Measurements from ENCODE around the gene TMEM222. TPM values are rescaled to one million over a fixed set of nuclear protein-coding genes. Genes with fewer than 3 reads are reported as not detected.

The TMEM222 gene
- total RNA-seq, 2 experiments from 2014 or later = 22.0 to 25.4 TPM

GRCh38 chr1:27360159-27361043 lies 38.4 kb downstream of the TMEM222 start:
- intact Hi-C loops (cut with micrococcal nuclease) = no loop called here

DNA sequence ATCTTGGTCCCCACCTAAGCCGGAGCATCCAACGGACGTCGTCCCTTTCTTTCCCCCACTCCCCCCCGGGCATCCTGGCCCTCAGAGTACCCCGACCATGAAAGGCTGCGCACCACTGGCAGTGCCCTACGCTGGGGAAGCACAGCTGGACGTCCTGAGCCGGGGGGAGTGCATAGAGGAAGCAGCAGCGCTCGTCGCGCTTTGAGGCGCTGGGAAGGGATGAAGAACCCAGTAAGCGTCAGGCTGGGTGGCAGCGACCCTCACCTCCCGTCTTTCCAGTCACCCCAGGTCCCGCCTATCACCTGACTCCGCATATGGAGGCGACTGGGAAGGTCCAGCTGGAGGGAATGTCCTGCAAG lies 39.1 kb downstream of the TMEM222 start:
- ATAC-seq (no peak), DNase-seq (no peak)
- Mint-ChIP-seq H3K27ac (no peak overlapping the region), H3K4me1 (ENCODE audit: low read depth) (peaks cover 43% of the 10 kb centered on the region), H3K4me3 (no peak overlapping the region), H3K9me3 (no peaks in the 10 kb centered on the region), H3K27me3 (peaks cover 2% of the 10 kb centered on the region), H3K36me3 (ENCODE audit: low read depth) (no peaks in the 10 kb centered on the region)
- TF ChIP-seq CTCF (IDR thresholded peaks at IDR 0.05) = no peak
- intact Hi-C loops (cut with micrococcal nuclease) = no loop called here
- CTCF ChIA-PET = interaction anchor here (1.1 kb wide), 1 partner anchor 20 kb away, joined by 3 read pairs; no protein-coding TSS in a partner anchor
- POLR2A ChIA-PET = no interaction called here

More at GRCh38 chr1:27360159-27361043, 38.4 kb downstream of the TMEM222 start:
- POLR2A ChIA-PET = interaction anchor here (0.6 to 0.7 kb wide), 3 partner anchors 10 to 359 kb away, joined by 3 to 4 read pairs (median 3); no protein-coding TSS in a partner anchor
- Mint-ChIP-seq H3K27me3 (peaks cover 2% of the 10 kb centered on the region), H3K9me3 (no peaks in the 10 kb centered on the region), H3K4me3 (peak overlapping the region; percentile 60), H3K27ac (no peak overlapping the region), H3K4me1 (ENCODE audit: low read depth) (peaks cover 45% of the 10 kb centered on the region), H3K36me3 (ENCODE audit: low read depth) (peaks cover 2% of the 10 kb centered on the region)
- ATAC-seq (peak; percentile 7), DNase-seq (peak; percentile 57)
- CTCF ChIA-PET = interaction anchor here (1.1 to 8.9 kb wide), 5 partner anchors 11 to 60 kb away, joined by 3 to 85 read pairs (median 32); partner anchors contain the start of gene CD164L2
- TF ChIP-seq CTCF (IDR thresholded peaks at IDR 0.05) = no peak

DNA sequence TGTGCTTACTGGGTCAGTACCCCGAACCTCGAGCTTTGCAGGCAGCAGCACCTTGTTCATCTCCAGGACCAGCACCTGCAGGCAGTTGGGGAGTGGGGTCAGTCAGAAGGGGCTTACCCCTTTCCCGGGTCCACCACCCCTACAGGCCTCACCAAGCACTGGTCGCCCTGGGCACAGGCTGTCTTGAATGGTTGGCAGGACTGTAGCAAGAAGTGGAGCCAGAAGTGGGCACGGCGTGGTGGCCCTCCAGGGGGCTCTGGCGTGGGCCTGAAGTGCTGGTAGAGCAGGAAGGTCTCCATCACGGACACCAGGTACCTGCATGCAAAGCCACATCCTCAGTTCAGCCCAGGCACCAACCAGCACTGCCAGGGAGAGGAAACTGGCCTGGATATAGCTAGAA lies 39.6 kb downstream of the TMEM222 start:
- ATAC-seq (no peak), DNase-seq (no peak)
- Mint-ChIP-seq H3K27me3 (peaks cover 2% of the 10 kb centered on the region), H3K4me1 (ENCODE audit: low read depth) (peaks cover 38% of the 10 kb centered on the region), H3K4me3 (no peak overlapping the region), H3K27ac (no peak overlapping the region), H3K9me3 (no peaks in the 10 kb centered on the region), H3K36me3 (ENCODE audit: low read depth) (no peaks in the 10 kb centered on the region)
- ChIA-PET CTCF (interaction anchor here (1.1 to 2.6 kb wide), 5 partner anchors 20 to 41 kb away, joined by 3 to 9 read pairs (median 4); no protein-coding TSS in a partner anchor), POLR2A (interaction anchor here (1.1 to 1.3 kb wide), 2 partner anchors 9 to 11 kb away, joined by 3 to 4 read pairs; no protein-coding TSS in a partner anchor)
- intact Hi-C loops (cut with micrococcal nuclease) = no loop called here
- no peak for TF ChIP-seq CTCF (IDR thresholded peaks at IDR 0.05)

GRCh38 chr1:27363766-27364695 lies 42.1 kb downstream of the TMEM222 start:
- ATAC-seq (no peak), DNase-seq (no peak)
- H3K27me3 Mint-ChIP-seq = peaks cover under 1% of the 10 kb centered on the region
- CTCF ChIA-PET = interaction anchor here (1.5 to 3.2 kb wide), 4 partner anchors 27 to 67 kb away, joined by 4 to 13 read pairs (median 8); no protein-coding TSS in a partner anchor
- POLR2A ChIA-PET = interaction anchor here (0.6 to 3.2 kb wide), 2 partner anchors 8 to 304 kb away, joined by 3 to 31 read pairs; no protein-coding TSS in a partner anchor
- no peak for TF ChIP-seq CTCF (IDR thresholded peaks at IDR 0.05)
- peaks cover 22% of the 10 kb centered on the region for H3K4me1 Mint-ChIP-seq (ENCODE audit: low read depth)
- no peak overlapping the region for H3K4me3 Mint-ChIP-seq
- intact Hi-C loops (cut with micrococcal nuclease) = no loop called here
- H3K9me3 Mint-ChIP-seq = no peaks in the 10 kb centered on the region
- H3K36me3 Mint-ChIP-seq (ENCODE audit: low read depth) = no peaks in the 10 kb centered on the region
- H3K27ac Mint-ChIP-seq = no peak overlapping the region

All from activated CD8-positive, alpha-beta T cell treated with anti-CD3 and anti-CD28 coated beads for 36 hours (primary cell).